SK-N-DZ (cell line): Measurements from ENCODE around the gene RNF175.

Source experiments
- DNase-seq: peaks from one replicate; pipeline ENCODE4 v3.0.0-alpha.2; 2015; ENCODE audit warnings: low spot score

The RNF175 gene

GRCh38 chr4:153785910-153786721 lies 26.3 kb upstream of the RNF175 start:
- DNase-seq, result no peak

DNA sequence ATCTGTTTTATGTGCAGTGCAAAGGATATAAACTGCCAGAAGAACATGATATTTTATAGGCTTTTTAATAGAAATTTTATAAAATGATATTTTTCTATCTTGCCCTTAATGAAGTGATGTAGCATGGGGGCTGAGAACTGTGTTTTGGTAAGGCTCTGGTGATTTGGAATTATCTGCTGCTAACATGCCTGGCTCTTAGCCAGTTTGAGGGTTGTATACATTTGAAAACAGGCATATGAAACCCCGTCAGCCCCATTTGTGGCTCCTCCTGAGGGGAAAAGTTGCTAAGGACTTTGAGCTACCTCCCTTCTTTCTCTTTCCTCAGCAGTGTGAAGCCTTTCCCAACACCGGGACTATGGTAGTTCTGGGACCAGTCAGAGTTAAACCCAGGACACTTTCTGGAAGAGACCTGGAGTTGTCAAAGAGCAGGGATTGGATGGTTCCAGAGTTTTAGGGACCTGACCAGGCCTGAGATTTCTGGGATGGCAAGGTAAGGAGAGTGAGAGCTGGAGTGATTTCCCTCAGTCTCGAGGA lies 24.4 kb upstream of the RNF175 start:
- no peak for DNase-seq

GRCh38 chr4:153782581-153782980 lies 22.8 kb upstream of the RNF175 start:
- DNase-seq, result no peak

DNA sequence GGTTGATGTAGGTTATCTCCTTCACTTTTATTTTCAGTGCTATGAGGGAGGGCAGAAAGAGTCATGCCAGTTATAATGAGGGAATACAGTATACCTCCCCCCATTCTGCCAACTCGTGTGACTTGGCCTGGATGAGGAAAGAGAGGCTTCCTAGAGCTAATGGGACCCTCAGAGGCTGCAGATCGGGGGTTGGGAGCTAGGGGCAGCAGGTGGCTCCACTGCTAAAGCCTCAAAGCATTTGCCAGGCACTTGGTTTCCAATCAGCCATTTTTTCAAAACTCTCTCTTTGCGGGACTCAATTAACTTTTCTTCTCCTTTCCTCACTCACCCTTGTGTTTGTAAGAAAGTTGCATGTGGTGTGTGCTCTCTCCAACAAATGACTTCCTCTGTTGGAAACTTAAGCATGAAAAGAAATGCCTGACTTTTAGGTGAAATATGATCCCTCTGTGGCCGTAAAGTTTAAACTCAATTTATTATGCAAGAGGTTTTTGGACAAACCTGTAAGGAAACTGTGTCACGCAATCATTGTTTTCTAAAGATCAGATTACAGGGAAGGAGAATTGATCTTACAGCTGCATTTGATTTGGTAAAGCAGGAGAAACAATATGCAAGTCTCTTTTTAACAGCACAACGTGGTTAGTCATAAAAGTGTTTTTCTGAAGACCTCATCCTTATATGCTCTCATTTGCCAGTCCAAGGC lies 22.0 kb upstream of the RNF175 start:
- no peak for DNase-seq

GRCh38 chr4:153781280-153781679 lies 21.5 kb upstream of the RNF175 start:
- DNase-seq, result no peak

DNA sequence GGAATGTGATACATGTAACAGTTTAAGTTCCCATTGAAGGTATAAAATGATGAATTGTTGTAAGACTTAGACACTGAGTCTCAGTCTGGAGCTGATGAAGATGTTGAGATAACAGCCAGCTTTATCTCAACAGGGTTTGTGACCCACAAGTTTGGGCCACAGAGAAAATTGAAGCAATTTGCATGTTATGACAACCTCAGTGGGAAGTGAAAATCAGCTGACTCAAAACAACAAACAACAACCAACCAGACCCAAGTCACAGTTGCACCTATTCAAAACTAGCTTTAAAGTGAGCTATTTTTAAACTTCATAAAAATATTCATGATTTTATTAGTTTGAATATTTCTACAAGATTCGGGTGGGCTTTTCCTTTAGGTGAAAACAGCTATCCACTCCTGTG lies 21.1 kb upstream of the RNF175 start:
- DNase-seq, result no peak

DNA sequence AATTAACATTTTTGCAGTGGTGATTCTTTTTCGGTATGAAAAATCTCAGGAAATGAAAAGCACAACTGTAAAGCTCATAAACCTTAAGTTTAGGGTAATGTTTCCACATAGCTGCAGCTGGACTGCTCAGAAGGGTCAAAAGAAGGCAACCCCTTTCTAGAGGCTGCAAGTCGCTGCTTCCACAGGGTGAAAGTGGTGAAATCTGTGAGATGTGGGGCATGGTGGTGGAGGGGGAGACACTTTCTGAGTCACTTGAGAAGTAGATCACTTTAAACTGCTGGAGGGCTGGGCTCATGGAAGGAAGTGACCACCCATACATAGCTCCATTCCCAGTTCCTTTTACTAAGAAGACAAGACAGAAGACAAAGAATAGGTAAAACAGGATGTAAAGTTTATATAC lies 20.4 kb upstream of the RNF175 start:
- no peak for DNase-seq

- no peak for DNase-seq
Observed at GRCh38 chr4:153778383-153778782, 18.6 kb upstream of the RNF175 start.

- no peak for DNase-seq
Observed at GRCh38 chr4:153777421-153777820, 17.6 kb upstream of the RNF175 start.

DNA sequence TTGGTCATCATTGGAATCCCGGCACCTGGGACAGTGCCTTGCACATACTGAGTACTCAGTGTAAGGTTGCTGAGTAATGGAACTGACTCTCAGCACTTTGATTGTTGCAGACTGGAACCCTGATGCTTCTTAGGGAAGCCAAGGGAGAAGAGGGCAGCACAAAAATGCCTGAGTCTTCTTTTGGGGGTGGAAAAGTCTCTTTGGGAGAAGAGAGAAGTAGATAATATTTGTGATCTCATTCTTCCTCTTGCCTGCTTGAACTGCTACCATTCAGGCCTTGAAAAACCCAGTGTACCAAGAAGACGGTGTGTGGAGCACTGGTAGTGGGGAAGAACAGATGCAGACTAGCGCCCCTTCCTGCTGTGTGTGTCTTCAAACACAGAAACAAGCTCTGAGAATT lies 16.8 kb upstream of the RNF175 start:
- DNase-seq, result no peak

DNA sequence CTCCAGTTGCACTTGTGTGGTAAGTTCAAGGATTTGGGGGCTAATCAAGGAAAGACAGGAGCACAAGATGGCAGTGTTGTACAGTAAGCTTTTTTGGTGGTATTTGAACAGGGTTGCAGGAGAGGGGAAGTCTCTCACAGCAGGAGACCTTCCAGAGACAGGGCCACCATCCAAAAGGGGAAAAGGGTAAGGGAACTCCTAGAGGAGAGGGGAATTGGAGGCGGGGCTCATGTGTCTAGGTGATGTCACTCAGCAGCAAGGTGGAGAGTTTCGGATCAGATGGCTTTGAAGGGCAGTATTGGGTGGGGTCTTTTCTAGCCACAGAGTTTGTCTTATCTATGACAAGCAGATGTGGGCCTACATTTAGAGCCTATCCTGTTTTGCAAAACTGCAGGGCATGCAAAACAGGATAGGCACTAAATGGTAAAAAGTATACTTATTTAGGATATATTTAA lies 13.4 kb upstream of the RNF175 start:
- no peak for DNase-seq

DNA sequence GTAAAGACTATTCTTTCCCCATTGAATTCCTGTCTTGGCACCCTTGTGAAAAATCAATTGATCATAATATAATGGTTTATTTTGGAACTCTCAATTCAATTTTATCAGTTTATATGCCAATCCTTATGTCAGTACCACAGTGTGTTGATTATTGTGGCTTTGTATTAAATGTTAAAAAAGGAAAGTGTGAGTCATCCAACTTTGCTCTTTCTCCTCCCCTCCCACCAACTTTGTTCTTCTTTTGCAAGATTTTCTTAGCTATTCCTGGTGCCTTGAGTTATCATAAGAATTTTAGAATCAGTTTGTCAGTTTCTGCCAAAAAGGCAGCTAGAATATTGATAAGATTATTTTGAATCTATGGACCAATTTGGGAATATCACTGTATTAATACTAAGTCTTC lies 11.2 kb upstream of the RNF175 start:
- no peak for DNase-seq

DNA sequence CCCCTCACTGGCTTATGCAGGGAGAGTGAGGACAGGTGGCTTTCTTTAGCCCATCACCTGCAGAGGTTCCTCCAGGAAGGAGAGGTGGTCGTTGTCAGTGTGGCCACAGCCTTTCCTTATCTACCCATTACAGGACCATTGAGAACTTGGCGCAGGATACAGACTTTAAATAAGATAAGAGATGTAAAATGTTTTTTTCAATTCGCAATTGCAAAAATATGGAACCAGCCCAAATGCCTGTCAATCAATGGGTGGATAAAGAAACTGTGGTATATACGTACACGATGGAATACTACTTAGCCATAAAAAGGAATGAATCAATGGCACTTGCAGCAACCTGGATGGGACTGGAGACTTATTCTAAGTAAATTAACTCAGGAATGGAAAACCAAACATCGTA lies 6.9 kb upstream of the RNF175 start:
- no peak for DNase-seq

- no peak for DNase-seq
Observed at GRCh38 chr4:153765894-153766293, 6.1 kb upstream of the RNF175 start.

DNA sequence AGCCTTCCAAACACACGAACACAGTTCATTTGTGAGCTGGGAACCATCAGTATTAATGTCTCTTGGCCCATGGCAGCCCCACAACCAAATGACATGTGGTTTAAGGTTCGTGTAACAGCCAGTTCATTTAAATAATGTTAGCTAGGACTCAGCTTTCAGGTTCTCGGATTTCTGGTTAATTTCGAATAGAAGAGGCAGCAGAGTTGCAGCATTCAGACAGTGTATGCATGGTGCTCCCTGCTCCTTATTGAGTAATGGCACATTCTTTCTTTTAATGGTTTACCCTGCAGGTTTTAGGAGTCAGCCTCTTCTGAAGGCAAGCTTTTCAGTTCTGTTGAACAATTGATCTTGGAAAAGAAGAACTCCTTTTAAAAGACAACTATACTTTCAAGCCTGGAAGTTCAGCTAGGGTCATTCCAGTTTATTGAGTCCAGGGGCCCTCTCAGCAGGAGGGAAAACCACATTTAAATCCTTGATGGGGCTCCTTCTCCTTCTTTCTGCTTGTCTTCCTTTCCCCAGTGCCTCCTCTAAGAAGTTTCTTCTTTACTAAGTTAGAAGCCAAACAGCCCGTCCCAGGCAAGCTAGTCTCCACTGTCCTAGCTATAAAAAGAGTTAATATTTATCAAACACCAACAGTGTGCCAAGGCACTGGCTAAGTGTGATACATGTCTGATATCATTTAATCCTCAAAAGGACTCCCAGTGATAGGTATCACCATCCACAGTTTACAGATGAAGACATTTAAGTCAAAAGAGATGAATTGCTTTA lies 5.0 kb upstream of the RNF175 start:
- no peak for DNase-seq

- no peak for DNase-seq
Observed at GRCh38 chr4:153763404-153763803, 3.6 kb upstream of the RNF175 start.

DNA sequence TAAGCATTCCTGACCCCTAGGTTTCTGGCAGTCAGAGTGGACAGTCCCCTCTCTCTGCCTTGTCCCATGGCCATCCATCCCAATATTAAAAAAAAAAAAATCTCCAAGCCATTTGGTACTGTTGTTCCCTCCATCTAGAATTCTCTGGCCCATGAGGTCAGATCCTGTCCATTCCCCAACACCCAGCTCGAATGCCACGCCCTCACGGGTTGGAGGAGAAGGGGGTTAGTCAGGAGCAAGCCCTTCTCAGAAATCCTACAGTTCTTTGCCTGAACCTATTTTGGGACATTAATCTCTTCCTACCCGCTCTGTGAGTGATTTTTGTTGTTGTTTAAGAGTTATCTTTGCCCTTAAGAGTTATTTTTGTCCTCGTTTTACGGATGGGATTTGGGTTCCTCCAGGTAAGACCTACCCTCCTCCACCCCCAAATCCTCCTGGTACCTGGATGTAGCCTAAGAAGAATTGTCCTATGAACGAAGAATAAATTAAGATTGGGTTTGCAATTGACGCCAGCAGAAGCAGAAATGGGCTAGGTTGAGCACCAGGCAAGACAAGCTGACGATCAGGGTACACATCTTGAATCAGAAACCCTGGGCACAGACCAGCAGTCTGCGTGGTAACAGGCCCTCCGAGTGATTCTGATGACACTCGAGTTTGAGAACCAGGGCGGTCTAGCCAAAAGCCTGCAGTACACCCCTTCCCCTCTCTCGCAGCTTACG lies 977 bp downstream of the RNF175 start:
- DNase-seq, result no peak

DNA sequence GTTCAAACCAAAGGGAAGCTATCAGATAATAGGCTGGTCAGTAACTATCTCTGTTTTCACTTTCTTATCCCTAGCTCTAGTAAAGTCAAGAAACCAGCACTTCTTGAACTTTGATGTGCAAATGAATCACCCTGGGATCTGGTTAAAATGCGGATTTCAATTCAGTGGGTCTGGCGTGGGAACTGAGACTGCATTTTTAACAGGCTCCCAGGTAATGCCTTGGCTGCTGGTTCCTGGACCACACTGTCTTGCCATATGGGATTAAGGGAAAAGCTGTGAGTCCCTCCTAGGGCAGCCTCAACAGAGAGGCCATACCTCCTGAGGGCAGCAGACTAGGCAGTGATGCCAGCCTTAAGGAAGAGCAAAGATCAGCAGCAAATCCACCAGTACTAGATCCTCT lies 1.7 kb downstream of the RNF175 start:
- no peak for DNase-seq

DNA sequence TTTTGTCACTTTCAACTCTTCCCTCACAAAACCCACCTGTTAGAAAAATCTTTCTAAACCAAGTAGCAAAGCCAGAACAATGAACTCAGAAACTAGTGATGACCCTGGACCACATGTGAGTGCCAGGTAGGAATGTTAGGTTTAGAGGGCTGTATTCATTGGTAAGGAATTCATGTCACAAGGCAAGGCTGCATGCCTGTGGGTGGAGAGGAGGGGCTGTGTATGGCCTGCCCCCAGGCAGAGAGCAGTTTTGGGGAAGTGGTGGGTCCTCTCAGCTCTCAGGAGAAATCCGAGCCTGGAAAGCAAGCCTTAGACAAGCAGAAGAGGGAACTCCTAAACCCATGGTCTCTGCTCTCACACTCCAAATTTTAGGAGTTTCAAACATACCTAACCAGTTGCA lies 2.4 kb downstream of the RNF175 start:
- no peak for DNase-seq

DNA sequence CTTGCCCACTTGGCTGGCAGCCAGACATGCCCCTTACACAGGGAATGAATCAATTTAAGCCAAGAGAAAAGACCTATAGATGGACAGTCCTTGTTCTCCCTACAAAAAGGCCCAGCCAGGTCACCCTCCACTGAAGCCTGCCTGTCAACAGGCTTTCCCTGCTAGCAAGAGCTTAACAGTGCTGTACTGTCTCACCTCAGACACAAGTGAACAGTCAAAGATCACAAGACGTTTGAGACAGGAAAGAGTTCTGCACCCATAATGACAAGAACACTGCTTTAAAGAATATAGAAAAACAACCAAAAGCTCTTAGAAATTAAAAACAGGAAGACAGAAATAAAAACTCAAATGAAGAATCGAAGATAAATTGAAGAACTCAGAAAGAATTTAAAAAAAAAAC lies 4.6 kb downstream of the RNF175 start:
- no peak for DNase-seq

DNA sequence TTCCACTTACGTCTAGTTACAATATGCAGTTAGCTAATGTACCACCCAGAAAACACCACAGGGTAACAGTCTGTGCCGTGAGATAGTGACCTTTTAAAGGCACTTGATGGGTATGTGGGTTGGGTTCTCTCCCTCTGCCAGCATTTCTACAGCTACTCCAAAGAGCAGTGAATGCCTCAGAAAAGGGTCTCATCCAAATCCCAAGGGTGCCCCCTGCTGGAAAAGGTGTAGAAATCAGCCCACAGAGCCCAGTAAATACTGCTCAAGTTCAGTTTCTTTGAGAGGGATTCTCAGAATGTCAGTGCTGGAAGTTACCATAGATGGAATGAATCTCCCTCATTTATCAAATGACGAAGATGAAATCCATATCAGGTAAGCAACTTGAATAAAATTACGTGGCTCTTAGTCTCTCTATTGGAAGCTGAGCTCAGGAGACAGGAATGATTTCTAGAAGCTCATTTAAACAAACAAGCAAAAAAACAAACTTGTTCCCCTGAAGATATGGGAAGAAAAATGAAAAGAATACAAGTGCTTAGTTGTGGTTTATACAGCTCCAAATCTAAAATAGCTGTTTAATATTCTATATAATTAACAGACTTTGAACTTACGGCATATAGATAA lies 9.5 kb downstream of the RNF175 start:
- DNase-seq, result peak; percentile 59
